ENCODE data around the gene TMEM242.

DNA sequence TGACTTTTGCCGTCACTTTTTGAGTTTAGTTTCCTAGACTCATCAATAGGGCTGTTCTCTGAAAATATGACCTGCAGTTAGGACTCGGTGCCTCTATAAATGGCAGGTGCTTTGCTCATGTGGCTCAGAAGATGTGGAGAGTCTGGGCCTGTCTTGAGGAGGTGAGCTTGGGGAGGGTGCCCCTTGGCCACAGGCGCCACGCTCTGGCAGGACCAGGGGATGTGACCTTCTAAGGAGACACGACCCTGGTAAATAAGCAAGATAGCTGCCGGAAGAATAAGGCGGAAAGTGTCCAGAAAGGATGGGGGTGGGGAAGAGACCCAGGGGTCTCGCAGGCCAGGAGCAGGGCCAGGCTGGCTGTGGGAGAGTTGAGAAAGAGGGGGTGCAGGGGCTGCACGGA lies 46.6 kb downstream of the TMEM242 start:
- no peak for TF ChIP-seq ZC3H10 (CRISPR knock-in tag; IDR thresholded peaks at IDR 0.05)
- no peak for TF ChIP-seq TOX (CRISPR knock-in tag; IDR thresholded peaks at IDR 0.05; ENCODE audit: borderline replicate concordance)
- no peak for TF ChIP-seq ZFP30 (CRISPR knock-in tag; IDR thresholded peaks at IDR 0.05)
- TF ChIP-seq, protein P1, sequence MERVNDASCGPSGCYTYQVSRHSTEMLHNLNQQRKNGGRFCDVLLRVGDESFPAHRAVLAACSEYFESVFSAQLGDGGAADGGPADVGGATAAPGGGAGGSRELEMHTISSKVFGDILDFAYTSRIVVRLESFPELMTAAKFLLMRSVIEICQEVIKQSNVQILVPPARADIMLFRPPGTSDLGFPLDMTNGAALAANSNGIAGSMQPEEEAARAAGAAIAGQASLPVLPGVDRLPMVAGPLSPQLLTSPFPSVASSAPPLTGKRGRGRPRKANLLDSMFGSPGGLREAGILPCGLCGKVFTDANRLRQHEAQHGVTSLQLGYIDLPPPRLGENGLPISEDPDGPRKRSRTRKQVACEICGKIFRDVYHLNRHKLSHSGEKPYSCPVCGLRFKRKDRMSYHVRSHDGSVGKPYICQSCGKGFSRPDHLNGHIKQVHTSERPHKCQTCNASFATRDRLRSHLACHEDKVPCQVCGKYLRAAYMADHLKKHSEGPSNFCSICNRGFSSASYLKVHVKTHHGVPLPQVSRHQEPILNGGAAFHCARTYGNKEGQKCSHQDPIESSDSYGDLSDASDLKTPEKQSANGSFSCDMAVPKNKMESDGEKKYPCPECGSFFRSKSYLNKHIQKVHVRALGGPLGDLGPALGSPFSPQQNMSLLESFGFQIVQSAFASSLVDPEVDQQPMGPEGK (CRISPR knock-in tag; IDR thresholded peaks at IDR 0.05; ENCODE audit: borderline replicate concordance): no peak
- no peak for TF ChIP-seq PPARA (CRISPR knock-in tag; IDR thresholded peaks at IDR 0.05; ENCODE audit: borderline replicate concordance)
- TF ChIP-seq, protein P2, sequence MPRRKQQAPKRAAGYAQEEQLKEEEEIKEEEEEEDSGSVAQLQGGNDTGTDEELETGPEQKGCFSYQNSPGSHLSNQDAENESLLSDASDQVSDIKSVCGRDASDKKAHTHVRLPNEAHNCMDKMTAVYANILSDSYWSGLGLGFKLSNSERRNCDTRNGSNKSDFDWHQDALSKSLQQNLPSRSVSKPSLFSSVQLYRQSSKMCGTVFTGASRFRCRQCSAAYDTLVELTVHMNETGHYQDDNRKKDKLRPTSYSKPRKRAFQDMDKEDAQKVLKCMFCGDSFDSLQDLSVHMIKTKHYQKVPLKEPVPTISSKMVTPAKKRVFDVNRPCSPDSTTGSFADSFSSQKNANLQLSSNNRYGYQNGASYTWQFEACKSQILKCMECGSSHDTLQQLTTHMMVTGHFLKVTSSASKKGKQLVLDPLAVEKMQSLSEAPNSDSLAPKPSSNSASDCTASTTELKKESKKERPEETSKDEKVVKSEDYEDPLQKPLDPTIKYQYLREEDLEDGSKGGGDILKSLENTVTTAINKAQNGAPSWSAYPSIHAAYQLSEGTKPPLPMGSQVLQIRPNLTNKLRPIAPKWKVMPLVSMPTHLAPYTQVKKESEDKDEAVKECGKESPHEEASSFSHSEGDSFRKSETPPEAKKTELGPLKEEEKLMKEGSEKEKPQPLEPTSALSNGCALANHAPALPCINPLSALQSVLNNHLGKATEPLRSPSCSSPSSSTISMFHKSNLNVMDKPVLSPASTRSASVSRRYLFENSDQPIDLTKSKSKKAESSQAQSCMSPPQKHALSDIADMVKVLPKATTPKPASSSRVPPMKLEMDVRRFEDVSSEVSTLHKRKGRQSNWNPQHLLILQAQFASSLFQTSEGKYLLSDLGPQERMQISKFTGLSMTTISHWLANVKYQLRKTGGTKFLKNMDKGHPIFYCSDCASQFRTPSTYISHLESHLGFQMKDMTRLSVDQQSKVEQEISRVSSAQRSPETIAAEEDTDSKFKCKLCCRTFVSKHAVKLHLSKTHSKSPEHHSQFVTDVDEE (CRISPR knock-in tag; IDR thresholded peaks at IDR 0.05): no peak
- no peak for TF ChIP-seq ZFP3 (CRISPR knock-in tag; IDR thresholded peaks at IDR 0.05)
- no peak for TF ChIP-seq RARB (CRISPR knock-in tag; IDR thresholded peaks at IDR 0.05)
- TF ChIP-seq, protein P3, sequence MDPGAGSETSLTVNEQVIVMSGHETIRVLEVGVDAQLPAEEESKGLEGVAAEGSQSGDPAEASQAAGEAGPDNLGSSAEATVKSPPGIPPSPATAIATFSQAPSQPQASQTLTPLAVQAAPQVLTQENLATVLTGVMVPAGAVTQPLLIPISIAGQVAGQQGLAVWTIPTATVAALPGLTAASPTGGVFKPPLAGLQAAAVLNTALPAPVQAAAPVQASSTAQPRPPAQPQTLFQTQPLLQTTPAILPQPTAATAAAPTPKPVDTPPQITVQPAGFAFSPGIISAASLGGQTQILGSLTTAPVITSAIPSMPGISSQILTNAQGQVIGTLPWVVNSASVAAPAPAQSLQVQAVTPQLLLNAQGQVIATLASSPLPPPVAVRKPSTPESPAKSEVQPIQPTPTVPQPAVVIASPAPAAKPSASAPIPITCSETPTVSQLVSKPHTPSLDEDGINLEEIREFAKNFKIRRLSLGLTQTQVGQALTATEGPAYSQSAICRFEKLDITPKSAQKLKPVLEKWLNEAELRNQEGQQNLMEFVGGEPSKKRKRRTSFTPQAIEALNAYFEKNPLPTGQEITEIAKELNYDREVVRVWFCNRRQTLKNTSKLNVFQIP (CRISPR knock-in tag; IDR thresholded peaks at IDR 0.05; ENCODE audit: borderline replicate concordance, low read depth): no peak
- TF ChIP-seq ARNTL (CRISPR knock-in tag; IDR thresholded peaks at IDR 0.05; ENCODE audit: borderline replicate concordance, low read depth): no peak
- TF ChIP-seq ZNF565 (CRISPR knock-in tag; conservative IDR thresholded peaks at IDR 0.05; ENCODE audit: low read depth): no peak
- TF ChIP-seq TCF4 (CRISPR knock-in tag; IDR thresholded peaks at IDR 0.05; ENCODE audit: borderline replicate concordance): no peak
